Glutamatergic neuron (in vitro differentiated cells): Measurements from ENCODE around the gene LIFR. TPM values are rescaled to one million over a fixed set of nuclear protein-coding genes. Genes with fewer than 3 reads are reported as not detected.
"Not testable (repeated sequence)": the region's sequence is repeated elsewhere in the genome, so short reads cannot be mapped to it uniquely, and the experiment has no call there.

Source experiments
- DNase-seq: peaks from one replicate; pipeline ENCODE4 v3.0.0; 2022
- H3K27ac Mint-ChIP-seq: one replicate; pipeline ENCODE4 v1.8.0; 2020; ENCODE audit warnings: mild to moderate bottlenecking, mixed read lengths, inconsistent platforms; ENCODE audit not compliant: unreplicated experiment
- H3K27me3 Mint-ChIP-seq: one replicate; pipeline ENCODE4 v1.8.0; 2020; ENCODE audit warnings: mild to moderate bottlenecking, moderate library complexity, mixed read lengths, inconsistent platforms; ENCODE audit not compliant: unreplicated experiment
- H3K36me3 Mint-ChIP-seq: one replicate; pipeline ENCODE4 v1.8.0; 2020; ENCODE audit warnings: mild to moderate bottlenecking, mixed read lengths, inconsistent platforms; ENCODE audit not compliant: unreplicated experiment
- H3K4me1 Mint-ChIP-seq: one replicate; pipeline ENCODE4 v1.8.0; 2020; ENCODE audit warnings: mild to moderate bottlenecking, low read depth, mixed read lengths, inconsistent platforms; ENCODE audit not compliant: unreplicated experiment
- H3K4me3 Mint-ChIP-seq: one replicate; pipeline ENCODE4 v1.8.0; 2020; ENCODE audit warnings: mild to moderate bottlenecking, mixed read lengths, inconsistent platforms; ENCODE audit not compliant: unreplicated experiment
- H3K9me3 Mint-ChIP-seq: one replicate; pipeline ENCODE4 v1.8.0; 2020; ENCODE audit warnings: mild to moderate bottlenecking, moderate library complexity, mixed read lengths, inconsistent platforms; ENCODE audit not compliant: unreplicated experiment
- total RNA-seq: library from RNA; stranded (reverse); fragmentation: NEBNext Ultra II Directional; extraction: Animal tissue kit (Norgen Biotek cat#: 25700); gene quantifications from one replicate; pipeline ENCODE4 v1.2.1, GENCODE V29; 2021; ENCODE audit not compliant: unreplicated experiment
- TF ChIP-seq, protein P1 (sequence below): fragments of 200-600 bp; sonication (generic); IDR thresholded peaks from one replicate; pipeline ENCODE4 v1.5.0; 2021; ENCODE audit not compliant: partially characterized antibody, unreplicated experiment

LIFR gene
- total RNA-seq, 1 donor from 2014 or later: 41.6 TPM

DNA sequence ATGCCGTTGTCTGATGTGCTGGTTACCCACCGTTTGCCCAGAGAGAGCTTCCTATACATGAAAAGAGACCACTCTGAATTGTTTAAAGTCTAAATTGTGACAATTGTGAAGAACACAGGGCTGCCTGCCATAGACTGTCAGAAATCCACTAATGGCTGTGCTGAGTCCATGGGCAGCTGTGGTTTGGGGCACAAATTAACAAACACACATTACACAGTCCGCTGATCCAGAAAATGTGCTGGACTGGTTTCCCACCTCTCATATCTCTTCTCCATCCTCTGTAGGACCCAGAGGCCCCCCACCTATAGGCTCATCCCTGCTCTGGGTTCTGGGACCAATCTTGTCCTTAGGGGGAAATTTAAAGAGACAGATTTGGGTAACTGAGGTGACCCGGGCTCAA is 19.0 kb upstream of the LIFR start:
- no peak overlapping the region for H3K4me3 Mint-ChIP-seq
- no peak overlapping the region for H3K27ac Mint-ChIP-seq
- TF ChIP-seq, protein P1, sequence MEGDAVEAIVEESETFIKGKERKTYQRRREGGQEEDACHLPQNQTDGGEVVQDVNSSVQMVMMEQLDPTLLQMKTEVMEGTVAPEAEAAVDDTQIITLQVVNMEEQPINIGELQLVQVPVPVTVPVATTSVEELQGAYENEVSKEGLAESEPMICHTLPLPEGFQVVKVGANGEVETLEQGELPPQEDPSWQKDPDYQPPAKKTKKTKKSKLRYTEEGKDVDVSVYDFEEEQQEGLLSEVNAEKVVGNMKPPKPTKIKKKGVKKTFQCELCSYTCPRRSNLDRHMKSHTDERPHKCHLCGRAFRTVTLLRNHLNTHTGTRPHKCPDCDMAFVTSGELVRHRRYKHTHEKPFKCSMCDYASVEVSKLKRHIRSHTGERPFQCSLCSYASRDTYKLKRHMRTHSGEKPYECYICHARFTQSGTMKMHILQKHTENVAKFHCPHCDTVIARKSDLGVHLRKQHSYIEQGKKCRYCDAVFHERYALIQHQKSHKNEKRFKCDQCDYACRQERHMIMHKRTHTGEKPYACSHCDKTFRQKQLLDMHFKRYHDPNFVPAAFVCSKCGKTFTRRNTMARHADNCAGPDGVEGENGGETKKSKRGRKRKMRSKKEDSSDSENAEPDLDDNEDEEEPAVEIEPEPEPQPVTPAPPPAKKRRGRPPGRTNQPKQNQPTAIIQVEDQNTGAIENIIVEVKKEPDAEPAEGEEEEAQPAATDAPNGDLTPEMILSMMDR: no peak
- H3K27me3 Mint-ChIP-seq: no peaks in the 10 kb centered on the region
- H3K9me3 Mint-ChIP-seq: no peaks in the 10 kb centered on the region
- DNase-seq: no peak
- H3K36me3 Mint-ChIP-seq: no peaks in the 10 kb centered on the region
- H3K4me1 Mint-ChIP-seq: no peaks in the 10 kb centered on the region

DNA sequence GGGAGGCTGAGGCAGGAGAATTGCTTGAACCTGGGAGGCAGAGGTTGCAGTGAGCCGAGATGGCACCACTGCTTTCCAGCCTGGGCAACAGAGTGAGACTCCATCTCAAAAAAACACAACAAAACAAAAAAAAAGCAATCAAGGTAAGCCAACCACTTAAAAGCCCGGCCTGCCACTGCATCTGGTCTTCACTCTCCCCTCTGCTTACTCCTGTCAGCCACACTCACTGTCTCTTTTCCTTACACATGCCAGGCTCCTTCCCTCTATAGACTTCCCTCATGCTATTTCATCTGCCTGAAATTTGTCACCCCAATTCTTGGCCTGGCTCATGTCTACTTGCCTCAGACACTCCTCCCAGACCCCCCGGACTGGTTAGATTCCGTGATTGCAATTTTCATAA is 17.6 kb upstream of the LIFR start:
- no peaks in the 10 kb centered on the region for H3K27me3 Mint-ChIP-seq
- no peaks in the 10 kb centered on the region for H3K4me1 Mint-ChIP-seq
- H3K27ac Mint-ChIP-seq: no peak overlapping the region
- no peak for DNase-seq
- no peaks in the 10 kb centered on the region for H3K9me3 Mint-ChIP-seq
- TF ChIP-seq, protein P1: no peak
- no peaks in the 10 kb centered on the region for H3K36me3 Mint-ChIP-seq
- no peak overlapping the region for H3K4me3 Mint-ChIP-seq

DNA sequence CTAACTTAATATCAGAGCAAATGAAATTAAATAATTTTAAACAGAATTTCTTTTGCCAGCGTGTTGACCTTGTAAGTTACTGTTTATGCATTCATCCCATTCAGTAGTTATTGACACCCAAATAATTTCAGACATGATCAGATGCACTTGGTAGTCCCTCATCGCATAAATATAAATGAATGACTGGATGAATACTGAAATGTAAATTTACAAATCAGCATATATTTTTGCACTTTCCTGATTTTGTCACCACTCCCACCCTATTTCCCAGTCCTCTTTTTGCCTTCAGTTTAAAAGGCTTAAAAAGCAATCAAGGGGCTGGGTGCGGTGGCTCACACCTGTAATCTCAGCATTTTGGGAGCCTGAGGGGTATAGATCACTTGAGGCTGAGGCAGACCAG is 17.1 kb upstream of the LIFR start:
- no peaks in the 10 kb centered on the region for H3K4me1 Mint-ChIP-seq
- TF ChIP-seq, protein P1: no peak
- no peak overlapping the region for H3K4me3 Mint-ChIP-seq
- DNase-seq: no peak
- no peaks in the 10 kb centered on the region for H3K27me3 Mint-ChIP-seq
- no peaks in the 10 kb centered on the region for H3K9me3 Mint-ChIP-seq
- H3K36me3 Mint-ChIP-seq: no peaks in the 10 kb centered on the region
- no peak overlapping the region for H3K27ac Mint-ChIP-seq

DNA sequence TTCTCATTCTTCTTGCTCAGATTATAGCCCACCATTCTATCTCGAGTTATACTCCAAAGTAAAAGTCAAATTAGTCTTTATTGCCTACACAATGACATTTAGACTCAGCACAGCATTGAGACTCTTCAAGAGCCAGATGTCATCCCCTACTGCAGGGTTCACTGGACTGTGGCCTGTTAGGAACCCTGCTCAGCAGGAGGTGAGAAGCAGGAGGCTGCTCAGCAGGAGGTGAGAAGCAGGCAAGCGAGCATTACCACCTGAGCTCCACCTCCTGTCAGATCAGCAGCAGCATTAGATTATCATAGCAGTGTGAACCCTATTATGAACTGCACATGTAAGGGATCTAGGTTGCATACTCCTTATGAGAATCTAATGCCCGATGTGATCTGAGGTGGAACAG is 12.7 kb upstream of the LIFR start:
- TF ChIP-seq, protein P1: no peak
- Mint-ChIP-seq H3K36me3 (no peaks in the 10 kb centered on the region), H3K4me1 (no peaks in the 10 kb centered on the region), H3K27me3 (no peaks in the 10 kb centered on the region), H3K9me3 (no peaks in the 10 kb centered on the region), H3K27ac (no peak overlapping the region), H3K4me3 (no peak overlapping the region)
- DNase-seq: no peak

DNA sequence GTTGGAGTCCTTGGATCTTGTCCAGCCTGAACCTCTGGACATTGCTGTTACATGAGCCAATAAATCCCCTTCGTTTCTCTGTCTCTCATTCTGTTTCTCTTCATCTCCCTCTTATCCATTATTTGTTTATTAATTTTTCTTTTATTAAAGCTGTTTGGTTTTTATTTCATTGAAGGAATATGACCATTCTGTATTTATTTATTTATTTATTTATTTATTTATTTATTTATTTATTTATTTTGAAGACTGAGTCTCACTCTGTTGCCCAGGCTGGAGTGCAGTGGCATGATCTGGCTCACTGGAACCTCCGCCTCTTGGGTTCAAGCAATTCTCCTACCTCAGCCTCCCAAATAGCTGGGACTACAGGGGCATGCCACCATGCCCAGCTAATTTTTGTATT is 10.9 kb upstream of the LIFR start:
- H3K36me3 Mint-ChIP-seq, H3K4me3 Mint-ChIP-seq, H3K27ac Mint-ChIP-seq, DNase-seq, H3K27me3 Mint-ChIP-seq, H3K4me1 Mint-ChIP-seq, H3K9me3 Mint-ChIP-seq: not testable (repeated sequence)

DNA sequence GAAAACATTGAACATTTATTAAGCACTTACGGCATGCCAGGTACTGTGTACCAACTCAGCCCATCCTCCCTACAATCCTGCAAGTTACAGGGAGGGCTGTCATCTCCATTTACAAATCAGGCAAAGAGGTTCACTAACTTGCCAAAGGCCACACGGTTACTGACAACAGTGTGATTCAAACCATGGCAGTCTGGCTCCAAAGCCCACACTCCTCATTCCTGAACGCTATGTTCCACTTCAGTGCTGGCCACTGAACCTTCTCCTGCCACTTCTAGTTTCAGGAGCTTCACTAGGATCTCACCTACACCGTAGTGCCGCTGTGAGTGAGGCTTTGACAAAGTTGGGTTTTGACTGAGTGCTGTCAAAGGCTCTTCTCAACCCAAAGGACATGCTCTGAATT is 7.2 kb upstream of the LIFR start:
- TF ChIP-seq, protein P1: no peak
- no peaks in the 10 kb centered on the region for H3K36me3 Mint-ChIP-seq
- H3K4me3 Mint-ChIP-seq: no peak overlapping the region
- no peaks in the 10 kb centered on the region for H3K27me3 Mint-ChIP-seq
- H3K4me1 Mint-ChIP-seq: peaks cover 15% of the 10 kb centered on the region
- H3K27ac Mint-ChIP-seq: no peak overlapping the region
- no peaks in the 10 kb centered on the region for H3K9me3 Mint-ChIP-seq
- DNase-seq: no peak
